Measurements from ENCODE around the gene DIAPH3. TPM values are rescaled to one million over a fixed set of nuclear protein-coding genes. Genes with fewer than 3 reads are reported as not detected.

DIAPH3 gene, protein sequence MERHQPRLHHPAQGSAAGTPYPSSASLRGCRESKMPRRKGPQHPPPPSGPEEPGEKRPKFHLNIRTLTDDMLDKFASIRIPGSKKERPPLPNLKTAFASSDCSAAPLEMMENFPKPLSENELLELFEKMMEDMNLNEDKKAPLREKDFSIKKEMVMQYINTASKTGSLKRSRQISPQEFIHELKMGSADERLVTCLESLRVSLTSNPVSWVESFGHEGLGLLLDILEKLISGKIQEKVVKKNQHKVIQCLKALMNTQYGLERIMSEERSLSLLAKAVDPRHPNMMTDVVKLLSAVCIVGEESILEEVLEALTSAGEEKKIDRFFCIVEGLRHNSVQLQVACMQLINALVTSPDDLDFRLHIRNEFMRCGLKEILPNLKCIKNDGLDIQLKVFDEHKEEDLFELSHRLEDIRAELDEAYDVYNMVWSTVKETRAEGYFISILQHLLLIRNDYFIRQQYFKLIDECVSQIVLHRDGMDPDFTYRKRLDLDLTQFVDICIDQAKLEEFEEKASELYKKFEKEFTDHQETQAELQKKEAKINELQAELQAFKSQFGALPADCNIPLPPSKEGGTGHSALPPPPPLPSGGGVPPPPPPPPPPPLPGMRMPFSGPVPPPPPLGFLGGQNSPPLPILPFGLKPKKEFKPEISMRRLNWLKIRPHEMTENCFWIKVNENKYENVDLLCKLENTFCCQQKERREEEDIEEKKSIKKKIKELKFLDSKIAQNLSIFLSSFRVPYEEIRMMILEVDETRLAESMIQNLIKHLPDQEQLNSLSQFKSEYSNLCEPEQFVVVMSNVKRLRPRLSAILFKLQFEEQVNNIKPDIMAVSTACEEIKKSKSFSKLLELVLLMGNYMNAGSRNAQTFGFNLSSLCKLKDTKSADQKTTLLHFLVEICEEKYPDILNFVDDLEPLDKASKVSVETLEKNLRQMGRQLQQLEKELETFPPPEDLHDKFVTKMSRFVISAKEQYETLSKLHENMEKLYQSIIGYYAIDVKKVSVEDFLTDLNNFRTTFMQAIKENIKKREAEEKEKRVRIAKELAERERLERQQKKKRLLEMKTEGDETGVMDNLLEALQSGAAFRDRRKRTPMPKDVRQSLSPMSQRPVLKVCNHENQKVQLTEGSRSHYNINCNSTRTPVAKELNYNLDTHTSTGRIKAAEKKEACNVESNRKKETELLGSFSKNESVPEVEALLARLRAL
- 52.3 and 59.7 TPM in 2 replicates for total RNA-seq

DNA sequence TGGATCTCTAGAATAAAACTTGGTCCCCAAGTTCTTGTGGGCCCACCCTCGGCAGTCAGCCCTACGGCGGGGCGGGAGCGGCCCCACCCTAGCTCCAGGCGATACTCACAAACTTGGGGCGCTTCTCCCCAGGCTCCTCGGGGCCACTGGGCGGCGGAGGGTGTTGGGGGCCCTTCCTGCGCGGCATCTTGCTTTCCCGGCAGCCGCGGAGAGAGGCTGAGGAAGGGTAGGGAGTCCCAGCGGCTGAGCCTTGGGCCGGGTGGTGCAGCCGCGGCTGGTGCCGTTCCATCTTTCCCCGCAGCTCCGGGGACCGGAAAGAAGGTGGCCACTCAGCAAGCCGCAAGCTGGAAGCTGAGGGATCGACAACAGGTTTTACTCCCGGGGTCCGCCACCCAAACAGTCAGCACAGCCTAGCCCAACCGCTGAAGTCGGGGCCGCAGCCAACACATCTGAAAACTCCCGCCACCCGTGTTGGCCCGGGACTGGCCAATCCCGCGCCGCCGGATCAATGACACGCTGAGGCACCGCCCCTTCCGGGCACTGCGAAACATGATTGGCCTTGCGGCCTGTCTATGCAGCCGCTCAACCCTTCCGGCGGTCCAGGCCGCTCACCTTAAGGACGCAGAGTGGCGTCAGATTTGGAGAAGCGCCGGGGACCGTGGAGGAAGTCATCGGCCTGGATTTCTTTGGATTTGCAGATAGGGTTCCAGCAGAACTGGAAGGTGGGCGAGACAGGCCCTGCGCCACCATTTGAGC is at the start of gene DIAPH3:
Gene DIAPH3 (minus strand): TSS at position 451 of the 756 bp plus-strand sequence. CDS start 162 bp downstream, at position 289.

Small RNA genes lying within 50 kb of the gene (small RNA-seq; reads per million reads assigned to genes)
- gene RN7SL375P (not detected), gene RNY4P28 (not detected)

Other genes starting within 250 kb of the DIAPH3 start
- 23.7 and 24.8 TPM in 2 replicates for gene TDRD3, start 233.3 kb upstream of the DIAPH3 start, total RNA-seq